Occipital lobe (tissue), 2 donors: ENCODE results near the gene DNAJC5G. TPM values are rescaled to one million over a fixed set of nuclear protein-coding genes. Genes with fewer than 3 reads are reported as not detected.
"Not testable (repeated sequence)": the region's sequence is repeated elsewhere in the genome, so short reads cannot be mapped to it uniquely, and the experiment has no call there.

Experiments
- DNase-seq: peaks from one replicate; lab custom pipeline; 2025; lab: John Stamatoyannopoulos, UW
- total RNA-seq: library from RNA; depleted of rRNA; stranded (reverse); fragments of >200 nt; gene quantifications from one replicate; pipeline ENCODE4 v1.2.3, GENCODE V29; 2014

Gene DNAJC5G
- total RNA-seq, 1 donor from 2014 or later, result not detected

- DNase-seq, result no peak
Observed at GRCh38 chr2:27251766-27252165, 23.5 kb upstream of the DNAJC5G start.

- DNase-seq, result no peak
Observed at GRCh38 chr2:27255187-27255586, 20.0 kb upstream of the DNAJC5G start.

GRCh38 chr2:27255660-27256059 lies 19.6 kb upstream of the DNAJC5G start:
- DNase-seq, result no peak

GRCh38 chr2:27256855-27257454 lies 18.3 kb upstream of the DNAJC5G start:
- DNase-seq, result no peak

GRCh38 chr2:27258051-27258450 lies 17.2 kb upstream of the DNAJC5G start:
- no peak for DNase-seq

- no peak for DNase-seq
Observed at GRCh38 chr2:27261241-27261925, 13.8 kb upstream of the DNAJC5G start.

- DNase-seq, result no peak
Observed at GRCh38 chr2:27261926-27262298, 13.3 kb upstream of the DNAJC5G start.

GRCh38 chr2:27262379-27263286 lies 12.6 kb upstream of the DNAJC5G start, which contains the start of gene SLC30A3:
Gene SLC30A3, minus strand, starts transcription at chr2:27263047. Its CDS starts 141 bp downstream, at chr2:27262906.
- DNase-seq, result peak; percentile 68

- DNase-seq, result peak; percentile 30
Observed at GRCh38 chr2:27263287-27264252, 11.7 kb upstream of the DNAJC5G start.

- no peak for DNase-seq
Observed at GRCh38 chr2:27264253-27264752, 10.9 kb upstream of the DNAJC5G start.

- DNase-seq, result no peak
Observed at GRCh38 chr2:27264753-27265535, 10.3 kb upstream of the DNAJC5G start.

GRCh38 chr2:27265536-27265870 lies 9.7 kb upstream of the DNAJC5G start:
- DNase-seq, result no peak

- DNase-seq, result not testable (repeated sequence)
Observed at GRCh38 chr2:27268296-27268695, 6.9 kb upstream of the DNAJC5G start.

- DNase-seq, result no peak
Observed at GRCh38 chr2:27270131-27270530, 5.1 kb upstream of the DNAJC5G start.

- DNase-seq, result no peak
Observed at GRCh38 chr2:27270670-27271069, 4.6 kb upstream of the DNAJC5G start.

GRCh38 chr2:27271631-27272340 lies 3.4 kb upstream of the DNAJC5G start:
- no peak for DNase-seq

GRCh38 chr2:27272537-27273522 lies 2.4 kb upstream of the DNAJC5G start:
- DNase-seq, result not testable (repeated sequence)

GRCh38 chr2:27278010-27278409 lies 2.8 kb downstream of the DNAJC5G start:
- DNase-seq, result no peak
